GM21515 (cell line): ENCODE data around the gene WDR93.

ENCODE experiments used
- ATAC-seq: cut with Tn5 transposase; IDR thresholded peaks from one replicate; pipeline ENCODE4 v1.9.1; 2021; ENCODE audit not compliant: unreplicated experiment

Gene WDR93

DNA sequence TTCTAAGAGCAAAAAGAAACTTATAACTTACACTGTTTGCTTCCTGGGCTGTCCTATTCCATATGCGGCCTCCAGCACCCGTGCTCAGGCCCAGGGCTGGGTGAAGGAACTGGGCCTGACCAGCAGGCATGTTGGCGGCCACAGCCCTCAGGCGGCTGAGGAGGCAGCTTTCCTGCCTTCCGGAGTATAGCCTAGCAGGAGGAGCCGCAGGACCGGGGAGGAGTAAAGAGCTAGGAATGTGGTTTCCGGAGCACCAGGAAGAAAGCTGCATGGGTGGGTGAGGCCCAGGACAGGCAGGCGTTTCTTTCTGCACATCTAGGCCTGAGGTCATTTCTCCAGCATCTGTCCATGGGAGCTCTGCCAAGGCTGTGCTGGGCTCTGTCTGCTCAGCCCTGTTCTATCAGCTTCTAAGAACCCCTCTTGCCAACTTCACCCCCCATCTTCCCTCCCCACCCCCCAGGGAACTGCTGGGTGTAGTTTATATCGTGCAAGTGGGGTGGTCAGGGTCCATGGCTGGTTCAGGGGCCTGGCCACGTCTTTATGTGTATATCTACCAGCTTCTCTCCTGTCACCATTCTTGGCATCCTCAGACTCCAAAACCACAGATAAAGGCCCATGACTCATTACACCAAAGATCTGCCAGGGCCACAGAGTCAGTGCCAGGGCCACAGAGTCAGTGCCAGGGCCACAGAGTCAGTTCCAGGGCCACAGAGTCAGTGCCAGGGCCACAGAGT lies 27.6 kb upstream of the WDR93 start:
- no peak for ATAC-seq

DNA sequence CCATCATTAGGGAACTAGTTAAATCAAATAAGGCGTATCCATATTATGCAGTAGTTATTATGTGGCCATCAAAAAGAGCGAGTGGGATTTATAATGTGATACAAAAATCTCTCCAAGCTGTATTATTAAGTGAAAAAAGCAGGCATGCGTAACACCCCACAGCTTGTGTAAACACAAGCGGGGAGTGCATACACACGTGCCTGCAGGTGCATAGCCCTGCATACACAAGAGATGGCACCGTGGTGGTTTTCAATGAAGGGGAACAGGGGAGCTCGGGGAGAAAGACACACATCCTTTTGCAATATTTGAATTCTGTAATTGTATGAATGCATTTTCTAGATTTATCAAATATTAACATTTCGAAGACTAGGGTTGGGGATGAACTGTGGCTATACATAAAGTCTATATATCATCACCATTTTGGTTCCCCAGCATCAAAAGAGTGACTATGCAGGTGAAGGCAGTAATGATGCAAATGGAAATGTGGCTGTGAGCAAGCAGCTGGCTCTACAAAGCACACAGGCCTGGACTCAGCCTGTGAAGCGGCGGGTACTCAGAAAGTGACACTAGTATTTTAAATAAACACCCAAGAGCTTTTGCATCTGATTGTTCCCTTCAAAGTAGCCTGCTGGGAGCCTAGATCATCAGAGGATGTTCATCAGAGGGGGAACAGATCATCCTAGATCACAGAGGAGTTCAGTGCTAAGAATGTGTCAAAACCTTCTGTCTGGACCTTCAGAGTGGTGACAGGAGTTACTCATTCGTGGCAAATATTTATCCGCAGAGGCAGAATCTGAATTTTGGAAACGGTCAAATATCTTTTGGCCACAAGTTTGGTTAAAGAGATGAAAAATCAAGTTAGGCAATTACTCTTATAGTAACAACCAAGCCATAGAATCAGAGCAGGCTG lies 25.9 kb upstream of the WDR93 start:
- no peak for ATAC-seq

DNA sequence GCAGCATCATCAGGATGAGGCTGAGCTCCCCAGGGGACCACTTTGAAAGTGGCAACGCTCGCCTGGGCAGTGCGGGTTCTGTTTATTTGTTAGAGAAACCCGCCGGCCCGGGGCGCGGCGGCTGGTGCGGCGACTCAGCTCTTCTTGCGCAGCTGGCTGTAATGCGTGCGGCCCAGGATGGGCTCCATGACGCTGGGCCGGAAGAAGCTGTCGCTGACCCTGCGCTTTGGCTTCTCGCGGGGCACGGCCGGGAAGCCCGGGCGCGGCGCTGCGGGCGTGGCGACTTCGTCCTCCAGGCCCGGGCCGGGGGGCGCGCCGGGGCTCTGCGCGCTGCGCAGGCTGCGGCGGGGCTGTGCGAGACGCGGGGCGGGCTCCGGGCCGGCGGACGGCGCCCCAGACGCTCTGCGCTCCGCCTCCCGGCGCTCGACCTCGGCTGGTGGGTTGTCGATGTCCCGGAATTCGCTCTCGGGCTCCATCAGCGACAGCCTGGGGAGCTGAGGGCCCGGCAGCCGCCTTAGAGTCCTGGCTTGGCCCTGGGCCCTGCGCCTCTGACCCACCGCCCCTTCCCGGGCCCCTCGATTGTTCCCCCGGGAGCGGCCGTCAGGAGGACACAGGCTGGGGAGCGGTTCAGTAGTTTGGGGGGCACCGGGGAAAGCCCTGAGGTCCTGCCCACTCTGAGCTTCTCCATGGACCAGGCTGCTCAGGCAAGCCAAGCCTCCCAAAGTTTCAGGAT lies 25.0 kb upstream of the WDR93 start:
- ATAC-seq, result no peak

DNA sequence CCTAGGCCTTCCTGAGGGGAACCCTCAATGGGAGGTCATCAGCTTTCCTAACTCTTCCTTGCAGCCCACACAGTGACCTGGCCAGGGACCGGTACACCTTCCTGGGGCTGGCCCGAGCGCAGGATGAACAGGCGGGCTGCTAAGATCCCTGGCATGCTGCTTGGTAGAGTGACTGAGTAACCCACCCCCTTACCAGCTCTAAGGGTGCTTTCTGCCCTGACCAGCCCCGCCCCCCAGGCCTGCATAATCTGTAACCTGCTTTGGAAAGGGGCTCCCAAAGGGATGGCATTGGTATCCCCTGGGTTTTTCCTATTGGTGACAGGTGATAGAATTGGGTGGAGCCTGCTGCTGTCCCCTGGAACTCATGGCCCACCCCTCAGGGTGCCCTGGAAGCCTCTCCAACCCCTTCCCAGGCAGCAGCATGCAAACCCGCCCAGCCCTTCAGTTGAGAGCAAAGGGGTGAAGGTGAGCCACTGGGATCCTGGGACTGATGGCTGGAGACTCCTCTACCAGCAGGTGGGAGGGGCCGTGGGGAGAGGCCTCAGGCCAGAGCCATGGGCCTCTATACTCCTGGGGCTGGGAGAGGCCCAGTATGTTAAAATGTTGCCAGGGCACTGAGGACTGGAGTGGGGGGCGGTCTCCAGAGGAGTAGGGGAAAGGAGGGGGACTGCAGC lies 24.3 kb upstream of the WDR93 start:
- no peak for ATAC-seq

DNA sequence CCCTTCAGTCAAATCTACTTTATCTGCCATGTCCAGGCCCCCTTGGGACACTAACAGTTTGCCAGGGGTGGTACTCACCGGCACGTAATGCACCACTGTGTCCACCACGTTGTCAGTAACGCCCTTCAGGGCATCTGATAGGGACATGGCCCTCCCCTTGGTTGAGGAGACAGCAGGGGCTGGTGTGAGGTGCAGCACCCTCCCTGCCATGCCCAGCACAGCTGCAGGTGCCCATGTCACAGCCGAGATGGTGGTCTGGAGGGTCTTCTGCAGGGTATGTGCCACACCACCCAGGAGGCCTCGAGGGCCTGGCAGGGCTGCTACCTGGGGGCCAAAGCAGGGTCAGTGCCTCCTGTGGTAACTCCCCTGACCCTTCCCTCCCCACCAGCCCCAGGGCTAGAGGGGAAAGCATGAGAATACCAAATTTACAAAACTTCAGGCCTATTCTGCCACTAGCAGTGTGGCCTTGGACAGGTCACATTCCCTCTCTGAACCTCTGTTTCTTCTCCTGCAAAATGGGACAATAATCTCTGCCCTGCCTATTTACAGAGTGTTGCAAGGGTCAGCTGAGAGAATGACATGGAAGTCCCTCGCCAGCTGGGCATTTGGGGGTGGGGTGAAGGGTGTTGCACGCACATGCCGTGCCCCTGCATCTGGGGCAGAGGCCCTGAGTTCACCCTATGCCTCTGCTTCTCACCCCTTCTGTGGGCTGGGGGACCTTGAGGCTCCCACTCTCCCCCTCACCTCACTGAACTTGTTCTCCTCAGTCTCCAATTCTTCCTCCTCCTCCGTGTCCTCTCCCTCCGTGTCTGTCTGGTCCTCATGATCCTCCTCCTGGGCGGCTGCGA lies 23.5 kb upstream of the WDR93 start:
- no peak for ATAC-seq

DNA sequence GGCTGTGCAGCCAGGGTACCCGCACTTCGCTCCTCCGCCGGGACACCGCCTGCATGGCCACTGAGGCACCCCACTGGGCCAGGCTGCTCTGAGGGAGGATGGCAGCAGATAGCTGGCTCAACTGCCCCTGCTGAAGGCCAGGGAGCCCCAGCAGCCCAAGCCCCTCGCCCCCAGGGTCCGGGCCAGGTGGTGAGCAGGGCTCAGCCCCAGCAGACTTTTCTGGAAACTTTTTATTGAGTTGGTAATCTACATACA lies 23.0 kb upstream of the WDR93 start:
- ATAC-seq, result no peak

DNA sequence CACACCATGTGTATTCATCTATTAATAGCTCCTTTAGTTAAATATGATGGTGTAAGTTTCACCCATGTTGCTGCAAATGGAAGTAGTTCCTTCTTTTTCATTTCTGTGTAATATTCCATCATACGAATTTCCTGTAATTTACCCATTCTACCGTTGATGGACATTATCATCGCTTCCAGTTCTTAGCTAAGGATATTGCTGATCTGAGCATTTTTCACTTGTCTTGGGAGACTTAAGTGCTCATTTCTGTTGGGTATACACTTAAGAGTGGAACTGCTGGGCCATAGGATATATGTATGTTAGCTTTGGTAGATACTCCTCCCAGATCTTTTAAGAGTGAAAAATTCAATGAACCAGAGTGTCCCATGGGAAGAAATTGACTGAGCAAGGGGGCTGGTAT lies 22.4 kb upstream of the WDR93 start:
- no peak for ATAC-seq

DNA sequence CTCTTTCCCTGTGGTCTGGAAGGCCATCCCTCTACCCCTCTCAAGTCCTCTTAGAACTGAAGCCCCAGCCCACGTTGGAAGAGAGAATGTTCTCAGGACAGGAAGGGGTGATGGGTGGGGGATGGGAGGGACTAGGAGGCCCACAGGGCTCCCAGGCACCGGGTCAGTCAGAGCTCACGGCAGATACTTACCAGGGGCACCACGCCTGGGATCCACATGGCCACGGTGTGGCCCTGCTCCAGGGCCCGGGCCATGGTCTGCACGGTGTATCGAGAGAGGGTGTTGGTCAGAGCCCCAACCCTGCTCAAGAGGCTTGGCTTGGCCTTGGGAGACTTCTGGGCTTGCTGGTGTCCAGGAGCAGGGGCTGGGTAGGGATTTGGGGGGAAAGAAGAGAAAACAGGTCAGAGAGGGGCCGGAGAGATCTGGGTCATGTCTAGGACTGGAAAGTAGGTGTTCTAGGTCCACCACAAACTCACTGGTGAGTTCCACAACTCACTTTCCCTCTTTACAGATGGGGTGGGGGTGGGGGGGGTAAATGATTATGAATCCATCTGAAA lies 21.2 kb upstream of the WDR93 start:
- no peak for ATAC-seq

DNA sequence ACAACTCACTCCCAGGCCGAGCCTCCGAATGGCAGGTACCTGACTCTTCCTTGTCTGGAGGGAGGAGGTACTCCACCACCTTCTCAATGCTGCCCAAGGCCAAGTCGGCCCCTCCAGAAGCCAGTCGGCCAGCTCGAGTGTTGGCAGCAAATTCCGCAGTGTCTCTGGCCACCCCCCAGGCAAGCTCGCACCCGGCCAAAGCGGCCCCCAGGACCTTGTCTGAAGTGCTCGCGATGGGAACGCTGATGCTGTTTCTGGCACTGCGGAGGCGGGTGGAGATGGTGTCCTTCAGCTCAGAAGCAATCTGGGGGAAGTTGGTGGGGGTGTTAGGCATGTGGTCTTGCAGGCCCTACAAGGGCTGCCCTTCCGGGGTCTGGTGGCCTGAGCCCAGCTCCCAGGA lies 20.7 kb upstream of the WDR93 start:
- ATAC-seq, result no peak

DNA sequence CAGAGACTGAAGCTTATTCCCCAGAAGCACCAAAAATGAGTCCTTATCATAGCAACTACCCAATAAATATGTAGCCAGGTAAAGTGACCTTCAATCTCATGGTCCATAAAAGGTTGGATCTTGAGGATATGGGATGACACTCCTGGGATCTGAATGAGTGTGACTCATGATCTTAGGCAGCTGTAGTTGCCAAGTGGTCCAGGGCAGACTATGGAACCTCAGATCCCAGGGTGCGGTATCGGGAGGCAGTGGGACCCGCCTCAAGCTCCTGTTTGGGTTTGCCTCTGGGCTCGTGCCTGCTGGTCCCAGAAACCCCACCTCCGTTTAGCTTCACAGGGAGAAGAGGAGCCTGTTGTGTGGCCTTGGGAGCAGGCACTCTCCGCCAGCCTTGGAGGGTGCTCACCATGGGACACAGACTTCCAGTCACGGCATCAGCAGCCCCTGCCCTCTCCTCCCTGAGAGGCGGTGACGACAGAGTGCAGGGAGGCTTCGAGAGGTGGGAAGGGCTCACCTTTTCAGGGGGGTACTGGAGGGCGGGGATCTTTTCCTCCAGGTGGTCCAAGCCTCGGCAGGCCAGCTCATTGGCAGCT lies 19.5 kb upstream of the WDR93 start:
- ATAC-seq, result no peak

DNA sequence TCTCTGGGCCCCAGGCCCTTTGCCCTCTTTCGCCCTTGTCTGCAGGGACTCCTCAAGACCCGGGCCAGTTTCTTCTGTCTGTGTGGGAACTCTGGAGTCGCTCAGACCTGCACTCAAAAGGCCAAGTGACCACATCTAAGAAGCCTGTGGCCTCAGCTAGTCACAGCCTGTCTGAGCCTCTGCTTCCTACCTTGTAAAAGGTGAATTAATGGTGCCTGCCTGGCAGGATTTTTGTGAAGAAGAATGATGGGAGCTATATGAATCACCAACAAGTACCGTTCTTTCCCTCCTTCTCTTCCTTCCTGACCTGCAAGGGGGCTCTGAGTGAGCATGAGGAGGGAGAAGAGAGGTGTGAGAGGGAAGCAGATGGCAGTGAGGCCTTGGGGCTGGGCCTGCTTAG lies 18.9 kb upstream of the WDR93 start:
- no peak for ATAC-seq

DNA sequence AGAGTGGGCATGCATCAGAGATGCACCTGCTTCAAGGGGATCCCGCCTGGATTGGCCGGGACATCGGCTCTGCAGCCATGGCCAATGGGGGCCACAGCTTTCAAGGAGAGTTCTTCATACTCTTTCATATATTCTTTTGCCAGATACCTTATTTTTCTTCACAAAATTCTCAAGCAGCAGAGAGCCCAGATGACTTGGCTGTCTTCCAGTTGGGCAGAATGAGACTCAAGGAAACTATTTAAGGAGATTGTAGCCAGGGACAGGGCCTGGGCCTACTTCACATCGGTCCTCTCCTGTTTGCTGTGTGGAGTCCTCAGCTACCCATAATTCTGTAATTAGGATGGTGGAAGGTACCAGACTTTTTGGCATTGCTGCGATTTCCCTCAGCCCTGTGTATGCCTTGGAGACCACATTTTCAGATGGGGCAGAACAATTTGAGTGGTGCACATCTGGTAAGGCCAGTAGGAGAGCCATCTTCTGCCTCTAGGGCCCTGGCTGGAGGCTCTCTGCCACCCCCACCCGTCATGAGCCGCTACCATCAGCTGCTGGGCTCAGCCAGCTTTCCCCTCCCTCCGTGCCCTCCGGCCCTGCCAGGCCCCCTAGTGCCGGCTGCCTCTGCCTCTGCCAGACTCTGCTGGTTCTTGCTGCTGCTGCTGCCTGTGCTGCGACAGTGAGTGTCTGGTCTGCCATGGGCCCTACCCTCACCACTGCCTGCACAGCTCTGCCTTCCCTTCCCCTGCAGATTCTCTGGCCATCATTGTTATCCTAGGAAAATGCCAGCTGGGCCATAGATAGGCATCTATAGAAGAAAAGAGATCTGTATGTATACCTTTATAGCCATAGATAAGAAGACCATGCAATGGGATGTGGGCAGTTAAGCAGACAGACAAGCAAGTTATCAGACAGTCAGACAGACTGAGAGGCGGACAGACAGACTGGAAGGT lies 18.1 kb upstream of the WDR93 start:
- ATAC-seq, result no peak

DNA sequence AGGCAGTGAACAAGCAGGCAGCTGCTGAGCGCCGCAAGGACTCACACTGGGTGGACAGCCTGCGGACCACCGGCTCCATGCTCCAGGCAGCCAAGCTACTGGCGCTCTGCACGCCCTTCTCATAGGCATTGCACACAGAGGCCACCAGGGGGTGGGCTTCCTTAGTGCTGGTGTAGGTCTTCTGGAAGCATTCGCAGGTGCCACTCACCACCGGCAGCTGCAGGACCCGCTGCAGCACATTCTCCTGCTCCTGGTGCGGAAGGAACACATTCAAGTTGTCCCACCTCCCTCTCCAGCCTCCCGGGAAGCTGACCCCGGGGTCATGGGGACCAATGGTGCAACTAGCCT lies 17.5 kb upstream of the WDR93 start:
- ATAC-seq, result no peak

DNA sequence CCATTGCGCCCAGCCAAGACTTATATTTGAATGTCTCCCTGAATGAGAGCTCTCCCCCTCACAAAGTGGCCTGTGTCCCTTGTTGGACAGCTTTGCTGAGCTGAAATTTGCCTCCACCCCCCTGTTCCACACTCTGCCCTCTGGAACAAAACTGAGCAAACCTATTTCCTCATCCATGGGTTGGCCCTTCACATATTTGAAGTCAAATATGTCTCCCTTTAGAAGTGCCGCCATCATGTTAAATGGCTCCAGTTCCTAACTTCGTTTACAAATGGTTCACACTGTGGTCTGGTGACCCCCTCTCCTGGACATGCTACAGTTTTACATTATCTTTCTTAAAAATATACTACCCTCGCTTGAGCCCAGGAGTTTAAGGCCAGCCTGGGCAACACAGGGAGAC lies 16.1 kb upstream of the WDR93 start:
- ATAC-seq, result no peak

DNA sequence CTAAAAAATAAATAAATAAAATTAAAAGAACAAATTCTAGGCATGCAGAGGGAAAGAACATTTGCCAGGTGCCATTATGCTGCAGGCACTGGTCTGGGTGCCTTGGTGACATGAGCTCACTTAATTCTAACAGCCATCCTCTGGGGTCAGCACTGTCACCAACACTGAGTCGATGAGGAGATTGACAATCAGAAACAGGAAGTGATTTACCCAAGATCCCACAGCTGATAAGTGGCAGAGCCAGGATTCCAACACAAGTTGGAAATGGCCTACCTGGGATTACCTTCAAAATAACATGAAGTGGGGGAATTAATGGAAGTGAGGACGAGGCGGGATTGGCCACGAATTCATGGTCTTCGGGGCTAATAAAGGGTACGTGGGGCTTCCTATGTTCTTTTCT lies 15.0 kb upstream of the WDR93 start:
- ATAC-seq, result no peak

DNA sequence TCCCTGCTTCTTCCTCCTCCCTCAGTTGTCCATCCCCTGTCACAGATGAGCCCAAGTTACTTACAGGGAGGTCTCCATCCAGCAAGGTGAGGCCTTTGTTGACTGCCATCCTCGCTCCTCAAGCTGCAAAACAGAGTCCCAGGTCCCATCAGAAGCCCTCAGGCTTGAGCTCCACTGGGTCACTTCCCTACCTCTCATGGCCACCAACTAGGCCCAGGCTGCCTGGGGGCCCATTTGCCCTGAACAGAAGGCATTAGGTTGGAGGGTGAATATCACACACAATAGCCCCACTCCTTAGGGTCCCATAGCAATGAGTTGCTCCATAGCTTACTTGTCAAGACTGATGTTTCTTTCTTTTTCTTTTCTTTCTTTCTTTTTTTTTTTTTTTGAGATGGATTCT lies 13.2 kb upstream of the WDR93 start:
- ATAC-seq, result no peak

DNA sequence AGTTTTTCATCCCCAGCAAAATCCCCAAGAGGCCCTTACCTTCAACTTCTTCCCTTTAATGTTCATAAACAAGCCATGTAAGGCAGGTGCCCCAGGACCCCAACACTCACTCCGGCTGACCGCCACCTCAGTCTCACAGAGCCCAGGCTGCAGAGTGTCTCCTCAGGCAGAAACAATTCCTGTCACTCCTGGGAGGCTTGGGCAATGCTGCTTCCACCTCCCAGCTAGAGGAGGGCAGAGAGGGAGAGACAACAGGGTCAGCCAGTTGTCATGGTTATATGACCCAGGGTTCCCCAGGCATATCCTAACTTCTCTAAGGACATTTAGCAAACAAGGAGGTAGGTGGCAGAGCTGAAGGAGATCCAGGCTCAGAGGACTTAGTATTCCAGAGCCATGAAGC lies 11.4 kb upstream of the WDR93 start, which contains the start of gene PLIN1:
Gene PLIN1, minus strand, starts transcription at position 156 of the 400 bp plus-strand sequence. CDS start 1,878 bp downstream, outside the sequence.
- ATAC-seq, result no peak

DNA sequence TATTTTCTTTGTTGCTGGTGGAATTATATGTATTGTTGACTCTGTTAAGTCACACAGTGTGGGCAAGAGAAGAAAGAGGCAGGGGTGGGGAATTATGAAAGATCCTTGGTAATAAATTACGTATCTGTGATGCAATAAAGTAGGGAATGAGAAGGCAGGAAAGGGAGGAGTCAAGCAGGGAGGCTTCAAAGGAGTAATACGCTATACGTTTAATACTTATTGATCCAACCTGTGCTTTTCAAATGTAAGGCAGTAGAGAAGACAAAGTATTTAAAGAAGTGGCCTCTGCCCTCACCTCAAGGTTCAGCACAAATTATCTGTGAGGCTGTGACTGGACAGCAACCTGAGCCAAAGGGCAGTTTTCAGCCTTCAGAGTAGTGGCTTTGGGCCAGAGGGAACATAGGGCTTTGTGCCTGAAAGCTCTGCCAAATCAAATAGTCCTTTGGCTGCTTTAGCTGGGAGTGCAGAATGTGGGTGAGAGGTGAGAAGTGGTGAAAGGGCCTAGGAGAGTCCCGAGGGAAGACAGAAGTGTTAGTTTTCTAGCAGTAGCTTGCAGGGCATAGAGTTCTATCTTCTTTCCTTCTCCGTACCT lies 10.2 kb upstream of the WDR93 start:
- no peak for ATAC-seq
